Measurements from ENCODE around the gene RAP1GAP. TPM values are rescaled to one million over a fixed set of nuclear protein-coding genes. Genes with fewer than 3 reads are reported as not detected.

RAP1GAP gene
- total and polyA plus RNA-seq, 9 of the 15 experiments (the other 6 are each of a cell fraction or from before 2014, with no cell fraction given): 0.29 to 30.2 (median 19.2) TPM

DNA sequence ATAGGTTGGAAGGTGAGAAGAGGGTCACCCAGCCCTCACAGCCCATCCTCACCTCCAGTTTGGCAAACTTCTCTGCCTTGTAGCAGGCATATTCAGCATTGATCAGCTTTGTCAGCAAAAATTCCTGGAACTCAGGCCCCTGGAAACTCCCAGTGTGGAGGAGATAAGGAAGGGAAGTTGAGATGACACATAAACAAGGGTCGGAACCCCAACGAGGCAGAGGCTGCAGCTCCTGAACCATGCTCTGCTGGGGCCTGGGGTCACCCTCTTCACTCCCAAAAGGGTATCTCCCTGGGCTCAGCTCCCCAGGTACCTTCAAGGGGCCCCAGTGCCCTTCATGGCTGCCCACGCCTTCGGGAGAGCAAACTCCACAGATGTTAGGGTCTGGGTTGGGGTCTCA is 60.4 kb downstream of the RAP1GAP start (continued):
- TF ChIP-seq, protein P1, sequence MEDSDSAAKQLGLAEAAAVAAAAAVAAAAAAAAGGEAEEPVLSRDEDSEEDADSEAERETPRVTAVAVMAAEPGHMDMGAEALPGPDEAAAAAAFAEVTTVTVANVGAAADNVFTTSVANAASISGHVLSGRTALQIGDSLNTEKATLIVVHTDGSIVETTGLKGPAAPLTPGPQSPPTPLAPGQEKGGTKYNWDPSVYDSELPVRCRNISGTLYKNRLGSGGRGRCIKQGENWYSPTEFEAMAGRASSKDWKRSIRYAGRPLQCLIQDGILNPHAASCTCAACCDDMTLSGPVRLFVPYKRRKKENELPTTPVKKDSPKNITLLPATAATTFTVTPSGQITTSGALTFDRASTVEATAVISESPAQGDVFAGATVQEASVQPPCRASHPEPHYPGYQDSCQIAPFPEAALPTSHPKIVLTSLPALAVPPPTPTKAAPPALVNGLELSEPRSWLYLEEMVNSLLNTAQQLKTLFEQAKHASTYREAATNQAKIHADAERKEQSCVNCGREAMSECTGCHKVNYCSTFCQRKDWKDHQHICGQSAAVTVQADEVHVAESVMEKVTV (CRISPR knock-in tag; IDR thresholded peaks at IDR 0.05): no peak
- TF ChIP-seq SIX5 (IDR thresholded peaks at IDR 0.05; ENCODE audit: borderline replicate concordance in 1 of 2, insufficient read depth in 1 of 2, low read depth in 1 of 2, low read length in 2 of 2): no peak
- TF ChIP-seq, protein P2, sequence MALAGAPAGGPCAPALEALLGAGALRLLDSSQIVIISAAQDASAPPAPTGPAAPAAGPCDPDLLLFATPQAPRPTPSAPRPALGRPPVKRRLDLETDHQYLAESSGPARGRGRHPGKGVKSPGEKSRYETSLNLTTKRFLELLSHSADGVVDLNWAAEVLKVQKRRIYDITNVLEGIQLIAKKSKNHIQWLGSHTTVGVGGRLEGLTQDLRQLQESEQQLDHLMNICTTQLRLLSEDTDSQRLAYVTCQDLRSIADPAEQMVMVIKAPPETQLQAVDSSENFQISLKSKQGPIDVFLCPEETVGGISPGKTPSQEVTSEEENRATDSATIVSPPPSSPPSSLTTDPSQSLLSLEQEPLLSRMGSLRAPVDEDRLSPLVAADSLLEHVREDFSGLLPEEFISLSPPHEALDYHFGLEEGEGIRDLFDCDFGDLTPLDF (CRISPR knock-in tag; IDR thresholded peaks at IDR 0.05): no peak
- TF ChIP-seq CTBP1 (IDR thresholded peaks at IDR 0.05; ENCODE audit: borderline replicate concordance): peak; percentile 48
- TF ChIP-seq MXI1 (IDR thresholded peaks at IDR 0.05; ENCODE audit: low read depth, low read length): 0 out of 2 replicates have a peak, but pooled peaks have one; percentile 31
- TF ChIP-seq, protein P3, sequence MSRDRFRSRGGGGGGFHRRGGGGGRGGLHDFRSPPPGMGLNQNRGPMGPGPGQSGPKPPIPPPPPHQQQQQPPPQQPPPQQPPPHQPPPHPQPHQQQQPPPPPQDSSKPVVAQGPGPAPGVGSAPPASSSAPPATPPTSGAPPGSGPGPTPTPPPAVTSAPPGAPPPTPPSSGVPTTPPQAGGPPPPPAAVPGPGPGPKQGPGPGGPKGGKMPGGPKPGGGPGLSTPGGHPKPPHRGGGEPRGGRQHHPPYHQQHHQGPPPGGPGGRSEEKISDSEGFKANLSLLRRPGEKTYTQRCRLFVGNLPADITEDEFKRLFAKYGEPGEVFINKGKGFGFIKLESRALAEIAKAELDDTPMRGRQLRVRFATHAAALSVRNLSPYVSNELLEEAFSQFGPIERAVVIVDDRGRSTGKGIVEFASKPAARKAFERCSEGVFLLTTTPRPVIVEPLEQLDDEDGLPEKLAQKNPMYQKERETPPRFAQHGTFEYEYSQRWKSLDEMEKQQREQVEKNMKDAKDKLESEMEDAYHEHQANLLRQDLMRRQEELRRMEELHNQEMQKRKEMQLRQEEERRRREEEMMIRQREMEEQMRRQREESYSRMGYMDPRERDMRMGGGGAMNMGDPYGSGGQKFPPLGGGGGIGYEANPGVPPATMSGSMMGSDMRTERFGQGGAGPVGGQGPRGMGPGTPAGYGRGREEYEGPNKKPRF (IDR thresholded peaks at IDR 0.05; ENCODE audit: low read depth, low read length): no peak
- no peak for TF ChIP-seq ZNF445 (CRISPR knock-in tag; IDR thresholded peaks at IDR 0.05; ENCODE audit: low read depth)
- TF ChIP-seq NEUROD1 (IDR thresholded peaks at IDR 0.05; ENCODE audit: borderline replicate concordance, low read depth, low read length, partially characterized antibody): no peak
- TF ChIP-seq DMBX1 (CRISPR knock-in tag; IDR thresholded peaks at IDR 0.05; ENCODE audit: borderline replicate concordance): peak; percentile 71
- 0 out of 4 replicates have a peak, but pooled peaks of 1 of the 2 experiments have one; percentile 14 for TF ChIP-seq RCOR1 (IDR thresholded peaks at IDR 0.05; ENCODE audit: borderline replicate concordance in 1 of 2, low read depth in 2 of 2, low read length in 2 of 2)
- no peak for TF ChIP-seq ZSCAN29 (IDR thresholded peaks at IDR 0.05)
- no peak for TF ChIP-seq NCOR1 (IDR thresholded peaks at IDR 0.05)
- TF ChIP-seq CBFA2T2 (conservative IDR thresholded peaks at IDR 0.05): peak; percentile 25; the same call in 1 of the 2 replicates
- peak; percentile 39; the same call in 1 of the 2 replicates for TF ChIP-seq MYC (IDR thresholded peaks at IDR 0.05; ENCODE audit: low read depth, low read length)
- no peak for TF ChIP-seq MYC (CRISPR knock-in tag; IDR thresholded peaks at IDR 0.05; ENCODE audit: borderline replicate concordance, low read depth)
- TF ChIP-seq HCFC1 (IDR thresholded peaks at IDR 0.05; ENCODE audit: low read depth, low read length): no peak
- TF ChIP-seq DIDO1 (tag; IDR thresholded peaks at IDR 0.05; ENCODE audit: low read depth): no peak
- no peak for TF ChIP-seq TFAP4 (CRISPR knock-in tag; IDR thresholded peaks at IDR 0.05; ENCODE audit: borderline replicate concordance)
- TF ChIP-seq ZNF518B (CRISPR knock-in tag; IDR thresholded peaks at IDR 0.05): no peak

Measured in K562 (cell line).